ENCODE measurements around the gene LRRC4C. TPM values are rescaled to one million over a fixed set of nuclear protein-coding genes. Genes with fewer than 3 reads are reported as not detected.

Gene LRRC4C
- total RNA-seq, 1 donor from 2014 or later, result 0.28 TPM

GRCh38 chr11:41320653-41321052, 138.8 kb downstream of the LRRC4C start:
- no peak for ATAC-seq

- ATAC-seq, result no peak
Measured at GRCh38 chr11:41320238-41320637, 139.2 kb downstream of the LRRC4C start.

GRCh38 chr11:41319434-41319833, 140.0 kb downstream of the LRRC4C start:
- ATAC-seq, result no peak

- ATAC-seq, result no peak
Measured at GRCh38 chr11:41316751-41317150, 142.7 kb downstream of the LRRC4C start.

- no peak for ATAC-seq
Measured at GRCh38 chr11:41313226-41313625, 146.2 kb downstream of the LRRC4C start.

- no peak for ATAC-seq
Measured at GRCh38 chr11:41309716-41310115, 149.7 kb downstream of the LRRC4C start.

- ATAC-seq, result no peak
Measured at GRCh38 chr11:41309111-41309522, 150.3 kb downstream of the LRRC4C start.

GRCh38 chr11:41308286-41308685, 151.2 kb downstream of the LRRC4C start:
- no peak for ATAC-seq

- no peak for ATAC-seq
Measured at GRCh38 chr11:41307296-41308080, 152.0 kb downstream of the LRRC4C start.

- no peak for ATAC-seq
Measured at GRCh38 chr11:41306431-41306830, 153.0 kb downstream of the LRRC4C start.

- ATAC-seq, result no peak
Measured at GRCh38 chr11:41301023-41301422, 158.4 kb downstream of the LRRC4C start.

- ATAC-seq, result no peak
Measured at GRCh38 chr11:41289408-41289807, 170.0 kb downstream of the LRRC4C start.

GRCh38 chr11:41286751-41287150, 172.7 kb downstream of the LRRC4C start:
- ATAC-seq, result no peak

- ATAC-seq, result no peak
Measured at GRCh38 chr11:41284354-41284753, 175.1 kb downstream of the LRRC4C start.

GRCh38 chr11:41283191-41283930, 176.1 kb downstream of the LRRC4C start:
- ATAC-seq, result no peak

GRCh38 chr11:41282395-41282794, 177.1 kb downstream of the LRRC4C start:
- no peak for ATAC-seq

- ATAC-seq, result no peak
Measured at GRCh38 chr11:41281131-41281742, 178.2 kb downstream of the LRRC4C start.

- ATAC-seq, result no peak
Measured at GRCh38 chr11:41274831-41275230, 184.6 kb downstream of the LRRC4C start.

GRCh38 chr11:41273908-41274307, 185.5 kb downstream of the LRRC4C start:
- no peak for ATAC-seq

- no peak for ATAC-seq
Measured at GRCh38 chr11:41267451-41267850, 192.0 kb downstream of the LRRC4C start.

GRCh38 chr11:41256041-41256440, 203.4 kb downstream of the LRRC4C start:
- ATAC-seq, result no peak

GRCh38 chr11:41254966-41255365, 204.5 kb downstream of the LRRC4C start:
- no peak for ATAC-seq

GRCh38 chr11:41250408-41250935, 209.0 kb downstream of the LRRC4C start:
- no peak for ATAC-seq

All from esophagus mucosa (tissue), 1 donor.